Nephron (organoid): ENCODE measurements around the gene ARHGAP22.

ENCODE experiments used
- H3K27ac Mint-ChIP-seq, 3 experiments: 2 replicates each; pipeline ENCODE4 v1.8.0; 2020; ENCODE audit warnings: mixed read lengths in 3 of 3, mild to moderate bottlenecking in 2 of 3, moderate library complexity in 1 of 3
- H3K27me3 Mint-ChIP-seq: 2 replicates; pipeline ENCODE4 v1.8.0; 2021; ENCODE audit warnings: low read depth, mild to moderate bottlenecking, moderate library complexity, mixed read lengths
- H3K36me3 Mint-ChIP-seq: 2 replicates; pipeline ENCODE4 v1.8.0; 2020; ENCODE audit warnings: low read depth, mixed read lengths
- H3K4me1 Mint-ChIP-seq: 2 replicates; pipeline ENCODE4 v1.8.0; 2020; ENCODE audit warnings: mixed read lengths
- H3K4me3 Mint-ChIP-seq, 3 experiments: 2 replicates each; pipeline ENCODE4 v1.8.0; 2020; ENCODE audit warnings: mild to moderate bottlenecking in 3 of 3, mixed read lengths in 3 of 3, moderate library complexity in 2 of 3
- H3K9me3 Mint-ChIP-seq: 2 replicates; pipeline ENCODE4 v1.8.0; 2020; ENCODE audit warnings: mixed read lengths
- TF ChIP-seq, protein P1 (sequence below), 3 experiments: fragments of 200-600 bp; sonication (generic); IDR thresholded peaks; one replicate each; pipeline ENCODE4 v1.5.0; 2021; ENCODE audit warnings: antibody characterized with exemption in 3 of 3; ENCODE audit not compliant: unreplicated experiment in 3 of 3

Gene ARHGAP22

DNA sequence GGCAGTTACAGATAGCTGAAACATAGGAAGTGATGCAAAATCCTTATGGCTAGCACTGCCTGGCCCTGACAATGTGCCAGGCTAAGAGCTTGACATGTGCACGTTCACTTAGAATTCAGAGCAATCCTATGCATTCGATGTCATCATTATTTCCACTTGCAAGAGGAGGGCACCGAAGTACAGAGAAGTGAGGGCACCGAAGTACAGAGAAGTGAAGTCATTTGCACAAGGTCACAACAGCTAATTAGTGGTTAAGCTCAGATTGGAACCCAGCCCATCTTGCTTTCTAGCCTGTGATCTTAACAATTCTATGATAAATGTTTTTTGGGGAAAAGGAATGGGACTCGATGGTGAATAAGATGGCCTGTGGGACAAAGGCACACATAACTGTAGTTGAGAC lies 73.4 kb downstream of the ARHGAP22 start:
- no peak overlapping the region for H3K27ac Mint-ChIP-seq

DNA sequence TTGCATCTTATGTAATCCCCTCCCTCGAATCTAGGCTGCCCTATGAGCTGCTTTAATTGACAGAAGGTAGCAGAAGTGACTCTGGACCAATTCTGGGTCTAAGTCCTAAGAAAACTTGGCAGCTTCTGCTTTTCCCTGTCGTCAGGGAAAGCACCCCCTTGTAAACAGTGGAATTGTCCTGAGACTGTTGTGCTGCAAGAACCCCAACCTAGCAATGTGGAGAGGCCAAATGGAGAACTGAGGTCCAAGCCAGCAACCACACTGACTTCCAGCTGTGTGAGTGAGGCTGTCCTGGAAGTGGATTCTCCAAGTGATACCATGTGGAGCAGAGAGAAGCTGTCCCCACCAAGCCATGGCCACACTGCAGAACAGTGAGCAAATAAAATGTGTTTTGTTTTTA lies 75.5 kb downstream of the ARHGAP22 start:
- Mint-ChIP-seq H3K4me1 (peaks cover 17% of the 10 kb centered on the region), H3K27me3 (peaks cover 23% of the 10 kb centered on the region), H3K27ac (no peak overlapping the region), H3K4me3 (no peak overlapping the region), H3K9me3 (no peaks in the 10 kb centered on the region), H3K36me3 (no peaks in the 10 kb centered on the region)
- TF ChIP-seq, protein P1, sequence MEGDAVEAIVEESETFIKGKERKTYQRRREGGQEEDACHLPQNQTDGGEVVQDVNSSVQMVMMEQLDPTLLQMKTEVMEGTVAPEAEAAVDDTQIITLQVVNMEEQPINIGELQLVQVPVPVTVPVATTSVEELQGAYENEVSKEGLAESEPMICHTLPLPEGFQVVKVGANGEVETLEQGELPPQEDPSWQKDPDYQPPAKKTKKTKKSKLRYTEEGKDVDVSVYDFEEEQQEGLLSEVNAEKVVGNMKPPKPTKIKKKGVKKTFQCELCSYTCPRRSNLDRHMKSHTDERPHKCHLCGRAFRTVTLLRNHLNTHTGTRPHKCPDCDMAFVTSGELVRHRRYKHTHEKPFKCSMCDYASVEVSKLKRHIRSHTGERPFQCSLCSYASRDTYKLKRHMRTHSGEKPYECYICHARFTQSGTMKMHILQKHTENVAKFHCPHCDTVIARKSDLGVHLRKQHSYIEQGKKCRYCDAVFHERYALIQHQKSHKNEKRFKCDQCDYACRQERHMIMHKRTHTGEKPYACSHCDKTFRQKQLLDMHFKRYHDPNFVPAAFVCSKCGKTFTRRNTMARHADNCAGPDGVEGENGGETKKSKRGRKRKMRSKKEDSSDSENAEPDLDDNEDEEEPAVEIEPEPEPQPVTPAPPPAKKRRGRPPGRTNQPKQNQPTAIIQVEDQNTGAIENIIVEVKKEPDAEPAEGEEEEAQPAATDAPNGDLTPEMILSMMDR (IDR thresholded peaks at IDR 0.05; ENCODE audit: unreplicated experiment in 3 of 3), result no peak

More for the DNA sequence above, 73.4 kb downstream of the ARHGAP22 start:
- Mint-ChIP-seq H3K36me3 (no peaks in the 10 kb centered on the region), H3K4me3 (no peak overlapping the region), H3K4me1 (peaks cover 5% of the 10 kb centered on the region), H3K27me3 (peaks cover 11% of the 10 kb centered on the region), H3K9me3 (no peaks in the 10 kb centered on the region)
- TF ChIP-seq, protein P1 (IDR thresholded peaks at IDR 0.05; ENCODE audit: unreplicated experiment in 3 of 3), result no peak

DNA sequence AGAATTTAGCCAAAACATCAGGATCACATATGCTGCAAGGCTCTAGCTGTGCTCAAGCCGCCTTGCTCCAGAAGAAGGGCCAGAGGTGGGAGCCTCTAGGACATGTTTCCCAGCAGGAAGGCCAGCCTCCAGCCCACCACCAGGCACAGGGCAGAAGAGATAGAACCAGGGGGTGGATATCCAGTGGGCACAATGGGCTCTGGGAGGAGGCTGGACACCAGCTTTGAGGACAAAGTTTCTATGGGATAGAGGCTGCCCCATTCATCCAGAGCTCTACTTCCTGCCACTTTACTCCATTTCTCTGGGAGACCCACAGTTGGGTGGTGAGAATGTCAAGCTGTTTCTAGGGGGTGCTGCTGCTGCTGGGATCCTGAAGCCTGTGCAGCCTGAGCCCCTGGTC lies 77.1 kb downstream of the ARHGAP22 start:
- no peak overlapping the region for H3K27ac Mint-ChIP-seq
- H3K4me1 Mint-ChIP-seq, result peaks cover 21% of the 10 kb centered on the region
- H3K27me3 Mint-ChIP-seq, result peaks cover 26% of the 10 kb centered on the region
- H3K4me3 Mint-ChIP-seq, result no peak overlapping the region
- no peaks in the 10 kb centered on the region for H3K9me3 Mint-ChIP-seq
- no peaks in the 10 kb centered on the region for H3K36me3 Mint-ChIP-seq
- TF ChIP-seq, protein P1 (IDR thresholded peaks at IDR 0.05; ENCODE audit: unreplicated experiment in 3 of 3), result no peak

DNA sequence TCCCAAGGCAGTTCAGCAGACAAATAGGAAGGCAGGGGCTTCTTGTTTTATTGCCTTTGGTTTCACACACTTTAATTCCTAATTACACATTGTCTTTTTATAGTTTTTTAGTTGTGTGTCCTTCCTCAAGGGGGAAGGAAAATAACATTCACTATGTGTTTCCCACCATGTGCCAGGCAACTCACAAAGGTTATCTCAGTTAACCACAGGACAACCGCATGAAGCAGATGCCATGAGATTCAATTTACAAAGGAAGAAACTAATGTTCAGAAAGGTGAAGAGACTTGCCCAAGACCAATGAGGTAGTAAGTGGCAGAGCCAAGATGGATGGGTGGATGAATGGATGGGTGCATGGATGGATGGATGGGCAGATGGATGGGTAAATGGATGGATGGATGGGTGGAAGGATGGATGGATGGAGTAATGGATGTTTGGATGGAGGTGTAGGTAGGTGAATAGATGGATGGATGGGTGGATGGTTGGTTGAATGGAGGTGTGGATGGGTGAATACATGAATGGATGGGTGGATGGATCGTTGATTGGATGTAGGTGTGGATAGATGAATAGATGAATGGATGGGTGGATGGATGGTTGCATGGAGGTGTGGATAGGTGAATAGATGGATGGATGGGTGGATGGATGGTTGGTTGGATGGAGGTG lies 77.9 kb downstream of the ARHGAP22 start:
- Mint-ChIP-seq H3K9me3 (no peaks in the 10 kb centered on the region), H3K4me1 (peaks cover 26% of the 10 kb centered on the region), H3K27ac (peak overlapping the region; percentile 85 to 86 (median 85)), H3K36me3 (no peaks in the 10 kb centered on the region), H3K27me3 (peaks cover 31% of the 10 kb centered on the region), H3K4me3 (peak overlapping the region in 1 of 3 experiments; percentile 5)
- TF ChIP-seq, protein P1 (IDR thresholded peaks at IDR 0.05; ENCODE audit: unreplicated experiment in 3 of 3), result no peak

DNA sequence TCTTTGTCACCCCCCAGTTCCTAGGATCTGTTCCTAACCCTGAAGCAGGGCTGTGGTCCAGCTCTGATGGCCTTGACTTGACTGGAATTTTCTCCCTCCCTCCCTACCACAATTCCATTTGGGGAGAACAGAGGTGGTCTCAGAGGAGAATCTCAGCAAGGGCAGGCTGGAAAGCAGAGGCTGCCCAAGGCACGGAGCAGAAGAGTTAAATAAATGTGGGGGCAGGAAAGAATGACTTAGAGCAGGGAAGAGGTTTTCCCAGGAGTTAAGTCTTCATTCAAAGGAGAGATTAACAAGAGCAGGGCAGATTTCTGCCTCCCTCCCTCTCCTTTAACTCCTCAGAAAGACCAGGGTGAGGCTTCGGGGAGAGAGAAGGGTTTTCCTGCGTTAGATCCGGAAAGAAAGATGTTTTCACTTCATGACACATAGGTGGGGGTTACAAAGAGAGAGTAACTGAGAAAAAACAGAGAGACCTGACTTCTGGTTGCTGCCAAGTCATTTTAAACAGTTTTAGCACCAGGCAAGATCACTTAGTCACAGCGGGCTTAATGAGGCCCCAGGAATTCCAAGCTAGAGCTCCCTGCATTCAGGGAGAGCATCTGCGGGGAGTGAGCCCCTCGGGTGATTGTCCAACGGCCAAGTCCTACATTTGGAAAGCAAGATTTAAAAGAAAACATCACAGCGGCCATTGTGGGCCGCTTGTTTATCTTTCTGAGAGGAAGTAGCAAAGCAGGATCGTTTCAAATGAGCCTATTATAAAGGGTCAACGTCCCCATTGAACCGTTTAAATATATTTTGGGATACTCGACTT lies 78.7 kb downstream of the ARHGAP22 start:
- Mint-ChIP-seq H3K4me1 (peaks cover 26% of the 10 kb centered on the region), H3K36me3 (no peaks in the 10 kb centered on the region), H3K4me3 (peak overlapping the region; percentile 5 to 53 (median 11)), H3K27me3 (peaks cover 37% of the 10 kb centered on the region), H3K9me3 (no peaks in the 10 kb centered on the region), H3K27ac (peak overlapping the region; percentile 85 to 86 (median 85))
- TF ChIP-seq, protein P1 (IDR thresholded peaks at IDR 0.05; ENCODE audit: unreplicated experiment in 3 of 3), result no peak
